Thoracic aorta (tissue), 2 donors: ENCODE results near the gene AKR7A2. TPM values are rescaled to one million over a fixed set of nuclear protein-coding genes. Genes with fewer than 3 reads are reported as not detected.
"Not testable (repeated sequence)": the region's sequence is repeated elsewhere in the genome, so short reads cannot be mapped to it uniquely, and the experiment has no call there.

Experiments
- ATAC-seq: fragments of 150-250 bp; one replicate; pipeline ENCODE4 v1.8.0; 2017; ENCODE audit warnings: low read depth; ENCODE audit not compliant: insufficient number of reproducible peaks, low FRiP score
- DNase-seq: peaks from one replicate; pipeline ENCODE4 v3.0.0-alpha.2; 2020; ENCODE audit warnings: low spot score
- H3K27ac ChIP-seq, 2 donors: fragments of 200-600 bp; sonication (generic); 1 replicate in 1 of 2; 2 replicates in 1 of 2; pipeline ENCODE4 v1.5.1; 2016; ENCODE audit warnings: mild to moderate bottlenecking in 2 of 2, moderate library complexity in 2 of 2
- H3K27me3 ChIP-seq: fragments of 200-600 bp; sonication (generic); replicated peaks from 2 replicates; pipeline ENCODE4 v1.6.0; 2016; ENCODE audit warnings: mild to moderate bottlenecking; ENCODE audit not compliant: insufficient read depth
- H3K36me3 ChIP-seq: fragments of 200-600 bp; sonication (generic); one replicate; pipeline ENCODE4 v1.5.1; 2016
- H3K4me1 ChIP-seq, 2 donors: fragments of 200-600 bp; sonication (generic); 1 replicate in 1 of 2; 2 replicates in 1 of 2; pipeline versions ENCODE4 v1.5.1 to v1.6.0; 2016; ENCODE audit warnings: low read depth in 2 of 2, mild to moderate bottlenecking in 1 of 2; ENCODE audit not compliant: control insufficient read depth in 1 of 2
- H3K4me3 ChIP-seq: fragments of 200-600 bp; sonication (generic); 2 replicates; pipeline ENCODE4 v1.5.1; 2016; ENCODE audit warnings: mild to moderate bottlenecking
- H3K9me3 ChIP-seq: fragments of 200-600 bp; sonication (generic); 2 replicates; pipeline ENCODE4 v1.5.1; 2016
- total RNA-seq, 2 donors: library from RNA; depleted of rRNA; stranded (reverse); fragments of >200 nt; gene quantifications; one replicate each; pipeline versions ENCODE4 v1.1.0 to v1.2.3, GENCODE V29; 2016
- TF ChIP-seq, protein P1 (sequence below): fragments of 200-600 bp; sonication (generic); IDR thresholded peaks from one replicate; pipeline ENCODE4 v1.5.1; 2019; ENCODE audit warnings: antibody characterized with exemption

The AKR7A2 gene
- total RNA-seq, 2 donors from 2014 or later = 67.1 to 71.5 TPM

DNA sequence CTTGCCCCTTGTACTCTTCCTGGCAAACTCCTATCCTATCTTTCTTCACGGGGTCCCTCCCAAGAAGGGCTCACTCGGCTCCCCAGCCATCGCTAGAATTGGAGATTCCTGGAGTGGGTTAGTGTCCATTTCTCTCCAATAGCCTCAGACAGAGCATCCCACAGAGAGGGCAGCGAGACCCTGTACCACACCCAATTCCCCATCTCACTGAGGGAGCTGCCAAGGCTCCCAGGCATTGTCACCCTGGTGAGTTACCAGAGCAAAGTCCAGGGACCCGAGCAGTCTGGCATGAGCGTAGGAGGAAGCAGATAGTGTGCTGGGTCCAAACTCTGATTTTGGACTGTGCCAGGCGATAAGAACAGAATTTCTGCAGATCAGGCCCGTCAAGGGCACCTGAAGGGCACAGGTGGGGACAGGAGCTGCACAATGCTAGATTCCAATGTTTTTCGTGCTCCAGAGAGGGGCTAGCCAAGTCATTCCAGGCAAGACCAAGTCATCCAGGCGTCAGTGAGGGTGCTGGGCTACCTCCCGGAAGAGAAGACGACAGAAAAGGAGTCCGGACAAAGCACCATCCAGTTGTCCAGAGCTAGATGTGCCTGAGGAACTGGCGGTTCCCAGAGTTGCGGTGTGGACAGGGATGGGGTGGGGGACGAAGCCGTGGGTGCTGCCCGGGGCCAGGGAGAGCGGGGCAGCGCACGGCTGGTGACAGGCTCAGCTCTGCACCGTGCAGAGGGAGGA is 38.7 kb downstream of the AKR7A2 start:
- DNase-seq = no peak

GRCh38 chr1:19272064-19272463 is 39.9 kb downstream of the AKR7A2 start:
- no peaks in the 10 kb centered on the region for H3K27me3 ChIP-seq
- ATAC-seq = no peak
- H3K4me1 ChIP-seq = no peaks in the 10 kb centered on the region
- DNase-seq = no peak
- no peak overlapping the region for H3K4me3 ChIP-seq
- no peak overlapping the region for H3K27ac ChIP-seq
- TF ChIP-seq, protein P1, sequence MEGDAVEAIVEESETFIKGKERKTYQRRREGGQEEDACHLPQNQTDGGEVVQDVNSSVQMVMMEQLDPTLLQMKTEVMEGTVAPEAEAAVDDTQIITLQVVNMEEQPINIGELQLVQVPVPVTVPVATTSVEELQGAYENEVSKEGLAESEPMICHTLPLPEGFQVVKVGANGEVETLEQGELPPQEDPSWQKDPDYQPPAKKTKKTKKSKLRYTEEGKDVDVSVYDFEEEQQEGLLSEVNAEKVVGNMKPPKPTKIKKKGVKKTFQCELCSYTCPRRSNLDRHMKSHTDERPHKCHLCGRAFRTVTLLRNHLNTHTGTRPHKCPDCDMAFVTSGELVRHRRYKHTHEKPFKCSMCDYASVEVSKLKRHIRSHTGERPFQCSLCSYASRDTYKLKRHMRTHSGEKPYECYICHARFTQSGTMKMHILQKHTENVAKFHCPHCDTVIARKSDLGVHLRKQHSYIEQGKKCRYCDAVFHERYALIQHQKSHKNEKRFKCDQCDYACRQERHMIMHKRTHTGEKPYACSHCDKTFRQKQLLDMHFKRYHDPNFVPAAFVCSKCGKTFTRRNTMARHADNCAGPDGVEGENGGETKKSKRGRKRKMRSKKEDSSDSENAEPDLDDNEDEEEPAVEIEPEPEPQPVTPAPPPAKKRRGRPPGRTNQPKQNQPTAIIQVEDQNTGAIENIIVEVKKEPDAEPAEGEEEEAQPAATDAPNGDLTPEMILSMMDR = no peak
- no peaks in the 10 kb centered on the region for H3K9me3 ChIP-seq
- no peaks in the 10 kb centered on the region for H3K36me3 ChIP-seq

More for the DNA sequence above, 38.7 kb downstream of the AKR7A2 start:
- TF ChIP-seq, protein P1 = no peak
- Histone ChIP-seq H3K9me3 (no peaks in the 10 kb centered on the region), H3K4me1 (no peaks in the 10 kb centered on the region), H3K4me3 (no peak overlapping the region), H3K27me3 (no peaks in the 10 kb centered on the region), H3K27ac (no peak overlapping the region), H3K36me3 (no peaks in the 10 kb centered on the region)
- ATAC-seq = no peak

GRCh38 chr1:19270343-19270730 is 41.6 kb downstream of the AKR7A2 start:
- not testable (repeated sequence) for H3K36me3 ChIP-seq, ATAC-seq, H3K4me1 ChIP-seq, H3K4me3 ChIP-seq, DNase-seq, H3K27ac ChIP-seq, H3K9me3 ChIP-seq, H3K27me3 ChIP-seq

- DNase-seq, H3K36me3 ChIP-seq, H3K27ac ChIP-seq, H3K9me3 ChIP-seq, H3K4me3 ChIP-seq, ATAC-seq, H3K27me3 ChIP-seq, H3K4me1 ChIP-seq: not testable (repeated sequence)
These were observed 42.3 kb downstream of the AKR7A2 start for GRCh38 chr1:19269427-19270342.

- ATAC-seq (no peak), DNase-seq (no peak)
- no peak overlapping the region for H3K4me3 ChIP-seq
These were observed 43.5 kb downstream of the AKR7A2 start for GRCh38 chr1:19268445-19268844.

More at GRCh38 chr1:19268445-19268844, 43.5 kb downstream of the AKR7A2 start:
- Histone ChIP-seq H3K9me3 (no peaks in the 10 kb centered on the region), H3K27me3 (no peaks in the 10 kb centered on the region), H3K4me1 (no peaks in the 10 kb centered on the region), H3K36me3 (no peaks in the 10 kb centered on the region), H3K27ac (no peak overlapping the region)
- TF ChIP-seq, protein P1 = no peak
